ENCODE measurements around the gene GSC2. TPM values are rescaled to one million over a fixed set of nuclear protein-coding genes. Genes with fewer than 3 reads are reported as not detected.
"Not testable (repeated sequence)": the region's sequence is repeated elsewhere in the genome, so short reads cannot be mapped to it uniquely, and the experiment has no call there.

Gene GSC2
- total and polyA plus RNA-seq, 9 donors: not detected

- no peaks in the 10 kb centered on the region for H3K4me1 ChIP-seq (ENCODE audit: insufficient read depth)
- no peaks in the 10 kb centered on the region for H3K36me3 ChIP-seq
- TF ChIP-seq POLR2A (IDR thresholded peaks at IDR 0.05): no peak
- no peak for TF ChIP-seq CTCF (IDR thresholded peaks at IDR 0.05)
- TF ChIP-seq EP300 (IDR thresholded peaks at IDR 0.05): no peak
- intact Hi-C loops (cut with DNase I): no loop called here
- no peaks in the 10 kb centered on the region for H3K27me3 ChIP-seq
- H3K9me3 ChIP-seq: no peaks in the 10 kb centered on the region
- H3K4me3 ChIP-seq: no peak overlapping the region
- 95 to 97% (median 96%) methylated on average over 6 of the region's 6 CpGs for WGBS, 3 donors
- DNase-seq: no peak
- no peak overlapping the region for H3K27ac ChIP-seq
Measured at GRCh38 chr22:19164425-19164824, 14.3 kb upstream of the GSC2 start.

- H3K27me3 ChIP-seq; intact Hi-C loops (cut with DNase I): not testable (repeated sequence)
- WGBS, 3 donors: 82 to 90% (median 84%) methylated on average over 11 of the region's 11 CpGs
Measured at GRCh38 chr22:19158649-19159048, 8.6 kb upstream of the GSC2 start.

GRCh38 chr22:19156109-19156508 lies 6.0 kb upstream of the GSC2 start:
- H3K4me3 ChIP-seq; H3K36me3 ChIP-seq; H3K27me3 ChIP-seq; H3K4me1 ChIP-seq (ENCODE audit: insufficient read depth); H3K9me3 ChIP-seq; DNase-seq; H3K27ac ChIP-seq; intact Hi-C loops (cut with DNase I): not testable (repeated sequence)
- WGBS, 3 donors: 84 to 86% (median 84%) methylated on average over 9 of the region's 9 CpGs

More at GRCh38 chr22:19158649-19159048, 8.6 kb upstream of the GSC2 start:
- H3K4me3 ChIP-seq; H3K36me3 ChIP-seq; H3K27ac ChIP-seq; H3K4me1 ChIP-seq (ENCODE audit: insufficient read depth); H3K9me3 ChIP-seq; DNase-seq: not testable (repeated sequence)

- Histone ChIP-seq H3K36me3 (no peaks in the 10 kb centered on the region), H3K4me1 (ENCODE audit: insufficient read depth) (no peaks in the 10 kb centered on the region), H3K9me3 (peaks cover 0 to 4% of the 10 kb centered on the region in 2 donors), H3K4me3 (no peak overlapping the region), H3K27ac (no peak overlapping the region), H3K27me3 (peaks cover 4% of the 10 kb centered on the region)
- no peak for TF ChIP-seq CTCF (IDR thresholded peaks at IDR 0.05)
- no peak for TF ChIP-seq POLR2A (IDR thresholded peaks at IDR 0.05)
- 60 to 62% (median 62%) methylated on average over 11 of the region's 11 CpGs for WGBS, 3 donors
- intact Hi-C loops (cut with DNase I): no loop called here
- DNase-seq: no peak
Measured at GRCh38 chr22:19152942-19153883, 3.1 kb upstream of the GSC2 start.

GRCh38 chr22:19151329-19152191 lies 1.5 kb upstream of the GSC2 start:
- Histone ChIP-seq H3K4me1 (ENCODE audit: insufficient read depth) (no peaks in the 10 kb centered on the region), H3K36me3 (no peaks in the 10 kb centered on the region), H3K9me3 (peaks cover 0 to 4% of the 10 kb centered on the region in 2 donors), H3K27me3 (peaks cover 4% of the 10 kb centered on the region), H3K27ac (no peak overlapping the region), H3K4me3 (no peak overlapping the region)
- DNase-seq: no peak
- intact Hi-C loops (cut with DNase I): no loop called here
- WGBS, 3 donors: 41 to 56% (median 50%) methylated on average over 10 of the region's 10 CpGs
- TF ChIP-seq CTCF (IDR thresholded peaks at IDR 0.05): no peak
- TF ChIP-seq POLR2A (IDR thresholded peaks at IDR 0.05): no peak
- TF ChIP-seq EP300 (IDR thresholded peaks at IDR 0.05): no peak

Data from ovary (tissue), 9 donors.